GM18517 (cell line): ENCODE results near the gene MTMR10.
A peak's percentile ranks its signal among the peaks of the same experiment; 100 is the strongest.

Experiments used
- ATAC-seq: cut with Tn5 transposase; IDR thresholded peaks from one replicate; pipeline ENCODE4 v1.9.1; 2021; ENCODE audit warnings: mild to moderate bottlenecking, moderate library complexity; ENCODE audit not compliant: unreplicated experiment

The MTMR10 gene

DNA sequence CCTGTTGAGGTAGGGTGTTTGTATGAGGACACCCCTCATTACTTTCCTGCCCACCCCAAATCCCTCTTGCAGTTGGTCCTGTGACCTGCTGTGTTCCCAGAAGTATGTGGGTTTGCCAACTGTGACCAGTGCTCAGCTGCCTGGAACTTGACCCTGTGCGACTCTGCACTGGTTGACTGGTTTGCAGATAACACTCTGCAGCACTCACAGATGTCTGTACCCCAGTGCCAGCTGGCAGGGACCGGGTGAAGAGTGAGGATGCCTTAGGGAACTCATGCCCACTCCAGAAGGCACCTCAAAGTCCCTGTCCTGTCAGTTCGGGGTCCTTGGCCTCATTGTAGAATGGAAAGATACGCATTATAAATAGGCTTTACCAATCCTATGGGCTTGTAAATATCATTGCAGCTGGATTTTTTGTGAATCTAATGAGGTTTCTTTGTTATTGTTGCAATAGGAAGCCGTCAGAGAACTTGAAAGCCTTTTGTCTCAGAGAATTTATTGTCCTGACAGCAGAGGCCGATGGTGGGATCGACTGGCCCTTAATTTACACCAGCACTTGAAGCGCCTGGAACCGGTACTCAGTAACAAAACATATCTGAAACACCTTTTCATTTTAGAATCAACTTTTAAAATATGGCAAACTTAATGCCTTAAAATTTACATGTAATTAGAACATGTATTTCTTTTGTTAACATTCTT lies 69.5 kb downstream of the MTMR10 start:
- ATAC-seq = no peak

DNA sequence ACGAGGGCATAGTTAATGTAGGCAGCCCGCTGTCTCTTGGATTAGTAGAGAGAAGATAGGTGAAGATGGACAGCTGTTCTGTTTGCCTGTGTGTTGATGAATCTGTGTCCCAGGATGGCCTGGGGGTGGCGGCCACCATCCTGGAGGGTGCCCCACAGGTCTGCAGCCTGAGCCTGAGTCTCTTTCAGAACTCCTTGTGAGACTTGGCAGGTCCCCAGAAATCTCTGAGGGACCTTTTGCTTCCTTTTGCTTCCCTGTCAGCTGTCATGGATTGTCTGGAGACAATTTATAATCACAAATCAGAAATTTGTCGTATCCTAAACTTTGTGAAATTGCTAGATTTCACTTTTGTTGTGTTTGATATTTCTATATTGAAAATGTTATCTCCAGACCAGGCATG lies 70.3 kb downstream of the MTMR10 start:
- ATAC-seq = no peak

DNA sequence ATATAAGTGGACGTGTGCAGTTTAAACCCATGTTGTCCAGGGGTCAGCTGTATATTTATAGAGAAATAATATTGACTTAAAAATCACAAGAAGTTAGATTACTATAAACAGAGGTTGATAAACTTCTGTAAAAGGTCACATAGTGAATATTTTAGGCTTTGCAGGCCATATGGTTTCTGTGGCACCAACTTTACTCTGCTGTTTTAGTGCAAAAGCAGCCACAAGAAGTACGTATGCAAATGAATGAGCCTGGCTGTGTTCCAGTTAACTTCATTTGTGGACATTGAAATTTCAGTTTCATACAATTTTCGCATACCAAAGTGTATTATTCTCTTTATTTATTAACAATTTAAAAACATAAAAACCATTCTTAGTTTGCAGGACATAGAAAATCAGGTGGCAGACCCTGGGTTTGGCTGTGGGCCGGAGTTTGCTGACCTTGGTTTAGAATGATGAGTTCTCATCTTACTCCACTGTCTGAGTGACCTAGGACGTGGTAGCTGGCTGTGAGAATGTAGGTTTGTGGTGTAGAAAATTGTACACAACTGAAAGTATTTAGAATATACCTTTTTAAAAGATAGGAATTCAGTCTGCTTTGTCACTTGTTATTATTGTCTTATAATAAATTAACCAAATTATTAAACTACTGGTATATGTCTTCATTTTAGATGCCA lies 71.4 kb downstream of the MTMR10 start:
- ATAC-seq = no peak

DNA sequence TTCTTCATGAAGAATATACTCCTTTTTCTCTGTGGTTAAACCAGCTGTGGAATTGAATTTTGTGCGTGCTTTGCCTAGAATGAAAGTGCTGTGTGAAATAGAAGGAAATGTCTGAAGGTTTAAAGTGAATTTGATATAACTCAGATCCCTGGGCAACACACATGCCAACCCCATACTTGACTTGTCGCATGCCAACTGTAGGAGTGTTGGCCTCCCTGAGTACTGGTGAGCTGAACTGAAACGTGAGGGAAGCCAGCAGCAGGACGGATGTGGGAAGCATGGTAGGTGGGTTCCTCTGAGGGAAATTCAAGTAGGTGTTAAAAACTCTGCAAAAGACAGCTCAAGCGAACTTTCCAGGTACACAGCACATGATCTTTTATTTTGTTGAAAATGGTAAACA lies 73.1 kb downstream of the MTMR10 start:
- no peak for ATAC-seq

GRCh38 chr15:30917675-30918074 lies 73.8 kb downstream of the MTMR10 start:
- ATAC-seq = no peak

DNA sequence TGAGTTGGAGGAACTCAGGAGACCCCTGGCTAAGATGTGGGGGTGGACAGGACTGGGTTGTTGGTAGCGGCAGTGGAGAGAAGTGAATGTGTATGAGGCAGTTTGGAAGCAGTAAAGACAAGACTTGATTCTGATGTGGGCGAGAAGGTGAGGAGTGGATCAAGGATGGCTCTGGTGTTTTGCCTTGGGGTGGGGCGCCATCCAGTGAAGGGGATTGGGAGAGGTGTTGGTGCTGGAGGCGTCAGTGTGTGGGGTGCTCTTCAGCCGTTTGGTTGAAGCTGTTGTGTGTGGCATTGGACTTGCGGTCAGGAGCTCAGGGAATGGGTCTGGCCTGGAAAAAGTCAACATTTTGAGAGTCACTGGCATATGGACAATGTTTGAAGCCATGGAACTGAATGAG lies 74.4 kb downstream of the MTMR10 start:
- no peak for ATAC-seq

- no peak for ATAC-seq
These were observed 77.7 kb downstream of the MTMR10 start for GRCh38 chr15:30913761-30914160.

GRCh38 chr15:30906366-30906765 lies 85.1 kb downstream of the MTMR10 start:
- ATAC-seq = no peak

DNA sequence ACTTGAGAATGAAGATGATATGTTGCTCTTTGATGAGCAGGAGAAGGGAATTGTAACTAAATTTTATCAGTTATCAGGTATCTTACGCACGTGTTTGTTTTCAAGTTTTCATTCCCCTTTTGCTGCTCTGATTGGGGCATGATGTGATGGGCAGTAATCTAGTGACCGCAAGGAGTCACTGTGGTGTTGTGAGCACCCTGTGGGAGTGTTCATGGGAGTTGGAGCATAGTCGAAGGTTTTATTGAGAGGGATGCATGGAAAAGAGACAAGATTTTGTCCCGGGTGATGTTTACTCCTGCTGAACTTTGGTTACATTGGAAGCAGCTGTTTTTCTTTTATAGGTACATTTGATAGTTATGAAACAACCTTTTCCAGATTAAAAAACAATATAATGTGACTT lies 85.6 kb downstream of the MTMR10 start:
- no peak for ATAC-seq

- no peak for ATAC-seq
These were observed 86.6 kb downstream of the MTMR10 start for GRCh38 chr15:30904812-30905211.

DNA sequence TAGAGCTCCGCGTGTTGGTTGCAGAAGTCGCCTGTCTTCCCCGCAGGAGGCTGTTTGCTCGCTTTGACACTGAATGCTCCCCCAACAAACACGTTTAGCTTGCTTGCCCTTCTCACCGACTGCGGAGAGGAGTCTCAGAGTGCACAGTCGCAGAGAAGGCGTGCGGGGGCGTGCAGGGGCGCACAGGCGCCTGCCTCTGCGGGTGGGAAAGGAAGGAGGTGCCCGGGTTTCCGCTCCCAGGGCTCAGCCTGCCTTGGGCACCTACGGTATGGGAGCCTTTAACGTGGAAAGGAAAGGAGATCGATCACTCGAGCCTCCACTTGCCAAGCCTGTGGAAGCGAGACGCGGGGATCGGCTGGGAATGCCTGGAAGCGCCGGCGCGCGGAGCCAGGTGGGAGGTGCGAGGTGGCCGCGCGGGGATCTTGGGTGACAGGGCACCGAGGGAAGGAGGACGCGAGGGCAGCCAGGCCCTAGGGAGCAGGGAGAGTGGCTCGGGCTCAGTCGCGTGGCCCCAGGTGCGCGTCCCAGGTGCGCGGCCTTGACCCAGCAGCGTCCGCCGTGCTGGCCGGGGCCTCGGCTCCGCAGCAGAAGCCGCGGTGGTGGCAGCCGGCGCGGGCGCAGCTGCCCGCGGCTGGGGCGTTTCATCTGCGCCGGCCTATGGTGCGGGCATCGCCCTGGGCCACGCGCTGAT lies 87.8 kb downstream of the MTMR10 start, which contains the start of gene FAN1:
Gene FAN1, plus strand, starts transcription at position 419 of the 691 bp plus-strand sequence. CDS start 749 bp downstream, outside the sequence.
- peak; percentile 79 for ATAC-seq

DNA sequence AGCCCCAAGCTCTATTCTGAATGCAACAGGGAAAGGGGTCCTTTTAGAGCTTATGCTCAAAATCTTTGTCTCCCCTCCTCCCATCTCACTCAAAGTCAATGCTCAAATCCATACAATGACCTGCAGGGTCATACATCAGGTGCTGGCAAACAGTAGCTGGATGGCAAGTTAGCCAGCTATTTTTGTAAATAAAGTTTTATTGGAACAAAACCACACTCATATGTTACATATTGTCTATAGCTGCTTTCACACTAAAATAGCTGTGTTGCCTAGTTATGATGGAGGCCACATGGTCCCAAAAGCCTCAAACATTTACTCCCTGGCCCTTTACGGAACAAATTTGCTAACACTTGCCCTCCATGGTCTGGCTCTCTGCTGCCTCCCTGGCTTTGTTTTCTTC lies 89.5 kb downstream of the MTMR10 start:
- no peak for ATAC-seq

- no peak for ATAC-seq
These were observed 95.2 kb downstream of the MTMR10 start for GRCh38 chr15:30896211-30896606.

DNA sequence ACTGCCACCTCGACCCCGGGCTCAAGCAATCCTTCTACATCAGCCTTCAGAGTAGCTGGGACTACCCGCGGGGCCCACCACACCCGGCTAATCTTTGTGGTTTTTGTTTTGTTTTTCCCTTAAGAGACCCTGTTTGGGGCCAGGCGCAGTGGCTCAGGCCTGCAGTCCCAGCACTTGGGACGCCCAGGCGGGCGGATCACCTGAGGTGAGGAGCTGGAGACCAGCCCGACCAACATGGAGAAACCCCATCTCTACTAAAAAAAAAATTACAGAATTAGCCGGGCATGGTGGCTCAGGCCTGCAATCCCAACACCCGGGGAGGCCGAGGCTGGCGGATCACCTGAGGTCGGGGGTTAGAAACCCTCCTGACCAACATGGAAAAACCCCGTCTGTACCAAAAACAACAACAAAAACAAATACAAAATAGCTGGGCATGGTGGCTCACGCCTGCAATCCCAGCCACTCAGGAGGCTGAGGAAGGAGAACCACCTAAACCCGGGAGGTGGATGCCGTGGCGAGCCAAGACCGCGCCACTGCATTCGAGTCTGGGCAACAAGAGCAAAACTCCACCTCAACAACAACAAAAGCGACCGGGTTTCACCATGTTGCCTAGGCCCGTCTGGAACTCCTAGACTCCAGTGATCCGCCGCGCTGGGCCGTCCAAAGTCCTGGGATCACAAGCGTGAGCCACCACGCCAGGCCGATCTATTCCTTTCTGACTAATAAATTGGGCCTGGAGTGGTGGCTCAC lies 95.8 kb downstream of the MTMR10 start:
- no peak for ATAC-seq

GRCh38 chr15:30889196-30889595 lies 102.2 kb downstream of the MTMR10 start:
- ATAC-seq = no peak
